DND-41 (cell line): ENCODE data around the gene HOXC10.

Experiments used
- EZH2 ChIP-seq: IDR thresholded peaks from 3 replicates; pipeline ENCODE4 v1.6.1; 2012; ENCODE audit warnings: borderline replicate concordance, low read depth, mild to moderate bottlenecking, moderate library complexity, low read length, inconsistent platforms; ENCODE audit not compliant: severe bottlenecking
- TF ChIP-seq, protein P1 (sequence below): IDR thresholded peaks from 2 replicates; pipeline ENCODE4 v1.5.1; 2012; ENCODE audit warnings: borderline replicate concordance, low read length, moderate library complexity, mild to moderate bottlenecking; ENCODE audit not compliant: poor library complexity, severe bottlenecking; ENCODE audit errors: extremely low read depth

DNA sequence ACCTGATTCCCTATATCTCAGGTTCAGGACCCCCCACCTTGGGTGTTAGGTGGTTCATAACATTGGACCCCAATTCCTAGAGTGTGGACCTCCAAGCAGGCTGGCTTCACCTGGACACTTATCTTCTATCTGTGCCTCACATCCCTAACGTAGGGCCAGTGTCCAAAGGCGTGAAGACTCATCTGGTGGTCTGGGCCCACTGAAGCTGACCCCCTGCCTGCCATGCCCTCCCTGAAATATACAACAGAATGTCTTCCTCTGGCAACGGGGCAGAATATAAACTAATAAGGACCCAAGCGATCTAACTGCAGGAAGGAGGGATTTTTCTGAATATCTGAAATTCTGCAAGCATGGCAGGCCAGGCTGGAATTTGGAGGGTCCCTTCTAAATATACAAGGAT, 40.7 kb upstream of the HOXC10 start:
- TF ChIP-seq, protein P1, sequence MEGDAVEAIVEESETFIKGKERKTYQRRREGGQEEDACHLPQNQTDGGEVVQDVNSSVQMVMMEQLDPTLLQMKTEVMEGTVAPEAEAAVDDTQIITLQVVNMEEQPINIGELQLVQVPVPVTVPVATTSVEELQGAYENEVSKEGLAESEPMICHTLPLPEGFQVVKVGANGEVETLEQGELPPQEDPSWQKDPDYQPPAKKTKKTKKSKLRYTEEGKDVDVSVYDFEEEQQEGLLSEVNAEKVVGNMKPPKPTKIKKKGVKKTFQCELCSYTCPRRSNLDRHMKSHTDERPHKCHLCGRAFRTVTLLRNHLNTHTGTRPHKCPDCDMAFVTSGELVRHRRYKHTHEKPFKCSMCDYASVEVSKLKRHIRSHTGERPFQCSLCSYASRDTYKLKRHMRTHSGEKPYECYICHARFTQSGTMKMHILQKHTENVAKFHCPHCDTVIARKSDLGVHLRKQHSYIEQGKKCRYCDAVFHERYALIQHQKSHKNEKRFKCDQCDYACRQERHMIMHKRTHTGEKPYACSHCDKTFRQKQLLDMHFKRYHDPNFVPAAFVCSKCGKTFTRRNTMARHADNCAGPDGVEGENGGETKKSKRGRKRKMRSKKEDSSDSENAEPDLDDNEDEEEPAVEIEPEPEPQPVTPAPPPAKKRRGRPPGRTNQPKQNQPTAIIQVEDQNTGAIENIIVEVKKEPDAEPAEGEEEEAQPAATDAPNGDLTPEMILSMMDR = no peak
- TF ChIP-seq EZH2 = no peak
